HG02759 (cell line): ENCODE data around the gene PFKFB2.

Experiments
- ATAC-seq: cut with Tn5 transposase; IDR thresholded peaks from one replicate; pipeline ENCODE4 v1.9.1; 2021; ENCODE audit warnings: mild to moderate bottlenecking, moderate library complexity; ENCODE audit not compliant: unreplicated experiment

PFKFB2 gene

GRCh38 chr1:207052911-207053769, at the start of gene PFKFB2:
Gene PFKFB2, plus strand, starts transcription at chr1:207053275. Its CDS starts 1,443 bp downstream, at chr1:207054718.
- peak; percentile 83 for ATAC-seq

GRCh38 chr1:207004931-207005830, 47.9 kb upstream of the PFKFB2 start:
- no peak for ATAC-seq

GRCh38 chr1:207006083-207006482, 47.0 kb upstream of the PFKFB2 start:
- no peak for ATAC-seq

GRCh38 chr1:207006914-207007313, 46.2 kb upstream of the PFKFB2 start:
- no peak for ATAC-seq

GRCh38 chr1:207007352-207008033, 45.6 kb upstream of the PFKFB2 start:
- ATAC-seq = no peak

GRCh38 chr1:207009182-207009850, 43.8 kb upstream of the PFKFB2 start:
- no peak for ATAC-seq

GRCh38 chr1:207009945-207010344, 43.1 kb upstream of the PFKFB2 start:
- ATAC-seq = no peak

GRCh38 chr1:207010726-207011125, 42.3 kb upstream of the PFKFB2 start:
- ATAC-seq = no peak

- no peak for ATAC-seq
Measured at GRCh38 chr1:207013321-207014085, 39.6 kb upstream of the PFKFB2 start.

GRCh38 chr1:207014728-207015127, 38.3 kb upstream of the PFKFB2 start:
- ATAC-seq = no peak

GRCh38 chr1:207015791-207016190, 37.3 kb upstream of the PFKFB2 start:
- no peak for ATAC-seq

GRCh38 chr1:207017615-207018559, 35.2 kb upstream of the PFKFB2 start:
- ATAC-seq = no peak

GRCh38 chr1:207018707-207019106, 34.4 kb upstream of the PFKFB2 start:
- ATAC-seq = no peak

- no peak for ATAC-seq
Measured at GRCh38 chr1:207019161-207019560, 33.9 kb upstream of the PFKFB2 start.

- ATAC-seq = no peak
Measured at GRCh38 chr1:207019661-207020060, 33.4 kb upstream of the PFKFB2 start.

GRCh38 chr1:207020065-207020708, 32.9 kb upstream of the PFKFB2 start:
- ATAC-seq = no peak

- ATAC-seq = no peak
Measured at GRCh38 chr1:207020709-207021107, 32.4 kb upstream of the PFKFB2 start.

GRCh38 chr1:207021139-207021861, 31.8 kb upstream of the PFKFB2 start:
- ATAC-seq = no peak
